PC-3 (cell line): ENCODE data around the gene FAM83D.

Source experiments
- CTCF ChIP-seq: fragments of 300-600 bp; sonication (generic); conservative IDR thresholded peaks from 2 replicates; pipeline ENCODE4 v1.5.1; 2017; ENCODE audit warnings: antibody characterized with exemption, low read depth, mild to moderate bottlenecking, low read length
- EZH2phosphoT487 ChIP-seq: fragments of 300-600 bp; sonication (generic); IDR thresholded peaks from 2 replicates; pipeline ENCODE4 v1.6.1; 2018; ENCODE audit warnings: mild to moderate bottlenecking, antibody characterized with exemption, low read length, borderline replicate concordance

GRCh38 chr20:38888059-38888831 is 38.0 kb upstream of the FAM83D start:
- TF ChIP-seq CTCF = no peak
- TF ChIP-seq EZH2phosphoT487 = no peak
